Activated CD8-positive, alpha-beta memory T cell treated with anti-CD3 and anti-CD28 coated beads, Interleukin-2, amount 10 ng/mL, durations not matched to agents 7 days and 5 days (primary cell): ENCODE results near the gene C1orf167. TPM values are rescaled to one million over a fixed set of nuclear protein-coding genes. Genes with fewer than 3 reads are reported as not detected.
"Not testable (repeated sequence)": the region's sequence is repeated elsewhere in the genome, so short reads cannot be mapped to it uniquely, and the experiment has no call there.

ENCODE experiments used
- ATAC-seq: fragments of 150-1000 bp; cut with Tn5 transposase; one replicate; pipeline ENCODE4 v1.10.0; 2021; ENCODE audit warnings: moderate library complexity
- CTCF ChIA-PET: fragments of 350-600 bp; sonication (Branson Sonifier 250); formaldehyde crosslinking; loops from one replicate; lab custom pipeline; 2021; ENCODE audit warnings: antibody characterized with exemption; lab: Charles Lee
- DNase-seq: peaks from one replicate; pipeline ENCODE4 v3.0.0-alpha.2; 2020
- H3K27ac Mint-ChIP-seq: one replicate; pipeline ENCODE4 v1.8.0; 2021; ENCODE audit warnings: mild to moderate bottlenecking, mixed read lengths
- H3K27me3 Mint-ChIP-seq: one replicate; pipeline ENCODE4 v1.8.0; 2021; ENCODE audit warnings: mixed read lengths
- H3K36me3 Mint-ChIP-seq: one replicate; pipeline ENCODE4 v1.8.0; 2021; ENCODE audit warnings: mild to moderate bottlenecking, mixed read lengths
- H3K4me1 Mint-ChIP-seq: one replicate; pipeline ENCODE4 v1.8.0; 2021; ENCODE audit warnings: mixed read lengths
- H3K4me3 Mint-ChIP-seq: one replicate; pipeline ENCODE4 v1.8.0; 2021; ENCODE audit warnings: mild to moderate bottlenecking, moderate library complexity, mixed read lengths
- H3K9me3 Mint-ChIP-seq: one replicate; pipeline ENCODE4 v1.8.0; 2022; ENCODE audit warnings: low read depth, mixed read lengths
- total RNA-seq, 2 experiments: library from RNA; stranded (reverse); gene quantifications; one replicate each; pipeline ENCODE4 v1.2.3, GENCODE V29; 2021

C1orf167 gene
- total RNA-seq, 2 experiments from 2014 or later: not detected

DNA sequence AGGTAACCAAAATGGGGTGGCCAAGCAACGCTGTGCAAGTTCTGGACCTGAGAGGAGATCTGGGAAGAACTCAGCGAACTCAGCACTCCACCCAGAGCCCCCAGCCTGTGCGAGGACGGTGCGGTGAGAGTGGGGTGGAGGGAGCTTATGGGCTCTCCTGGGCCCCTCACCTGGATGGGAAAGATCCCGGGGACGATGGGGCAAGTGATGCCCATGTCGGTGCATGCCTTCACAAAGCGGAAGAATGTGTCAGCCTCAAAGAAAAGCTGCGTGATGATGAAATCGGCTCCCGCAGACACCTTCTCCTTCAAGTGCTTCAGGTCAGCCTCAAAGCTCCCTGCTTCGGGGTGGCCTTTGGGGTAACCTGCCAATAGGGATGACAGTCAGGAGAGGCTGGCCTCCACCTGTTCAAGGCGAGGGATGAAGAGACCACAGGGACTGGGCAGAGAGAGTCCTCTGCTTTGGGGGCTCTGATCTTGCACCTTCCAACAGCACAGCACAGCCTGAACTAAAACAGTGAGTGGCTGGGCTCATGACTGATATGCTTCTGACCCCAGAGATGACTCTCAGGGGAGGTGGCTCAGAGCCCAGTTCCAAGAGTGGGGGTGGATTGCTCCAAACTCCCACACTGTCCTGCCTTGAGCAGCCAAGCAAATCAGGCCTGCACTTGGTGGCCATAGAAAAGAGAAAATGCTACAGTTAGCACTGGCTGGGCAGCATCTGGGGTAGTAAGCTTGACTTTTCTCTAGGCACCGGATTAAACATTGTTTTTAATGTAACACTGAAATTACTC lies 34.2 kb downstream of the C1orf167 start:
- Mint-ChIP-seq H3K4me1 (peaks cover 2% of the 10 kb centered on the region), H3K27me3 (no peaks in the 10 kb centered on the region), H3K36me3 (peaks cover 11% of the 10 kb centered on the region), H3K4me3 (no peak overlapping the region), H3K27ac (no peak overlapping the region), H3K9me3 (no peaks in the 10 kb centered on the region)
- DNase-seq: no peak
- ATAC-seq: no peak
- CTCF ChIA-PET: interaction anchor here (1.1 kb wide), 1 partner anchor 12 kb away, joined by 3 read pairs; no protein-coding TSS in a partner anchor

DNA sequence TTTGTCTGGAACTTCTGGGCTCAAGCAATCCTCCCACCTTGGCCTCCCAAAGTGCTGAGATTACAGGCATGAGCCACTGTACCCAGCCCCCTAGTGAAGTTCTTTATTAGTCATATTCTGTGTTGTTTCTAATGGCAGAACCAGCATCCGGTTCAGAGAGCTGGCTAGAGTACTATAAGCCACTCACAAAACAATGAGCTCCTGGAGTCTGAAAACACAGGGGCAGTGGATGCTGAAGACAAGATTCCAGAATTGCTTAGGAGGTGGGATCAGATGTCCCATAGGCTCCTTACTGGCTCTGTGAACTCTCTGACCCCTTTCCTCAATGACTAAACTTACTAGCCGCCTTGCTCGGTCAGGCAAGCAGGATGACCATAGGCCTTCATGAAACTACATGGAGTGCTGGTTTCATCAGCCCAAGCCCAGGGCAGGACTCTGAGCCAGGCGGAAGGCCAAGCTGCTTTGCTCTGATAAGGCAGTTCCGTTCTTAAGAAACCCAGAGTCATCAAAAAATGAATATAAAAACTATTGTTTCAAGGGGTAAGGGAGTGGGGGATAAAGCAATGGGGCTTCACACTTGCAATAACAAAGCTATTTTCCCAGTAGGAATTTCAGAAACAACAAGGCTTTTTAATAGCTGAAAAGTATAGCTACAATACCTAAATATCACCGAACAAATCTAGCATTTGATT lies 35.7 kb downstream of the C1orf167 start:
- no peaks in the 10 kb centered on the region for H3K9me3 Mint-ChIP-seq
- H3K27ac Mint-ChIP-seq: no peak overlapping the region
- no peak overlapping the region for H3K4me3 Mint-ChIP-seq
- peaks cover 11% of the 10 kb centered on the region for H3K36me3 Mint-ChIP-seq
- ATAC-seq (no peak), DNase-seq (no peak)
- CTCF ChIA-PET: interaction anchor here (0.6 to 2.4 kb wide), 4 partner anchors 12 to 147 kb away, joined by 3 to 8 read pairs (median 3); no protein-coding TSS in a partner anchor
- no peaks in the 10 kb centered on the region for H3K27me3 Mint-ChIP-seq
- H3K4me1 Mint-ChIP-seq: peaks cover 14% of the 10 kb centered on the region

DNA sequence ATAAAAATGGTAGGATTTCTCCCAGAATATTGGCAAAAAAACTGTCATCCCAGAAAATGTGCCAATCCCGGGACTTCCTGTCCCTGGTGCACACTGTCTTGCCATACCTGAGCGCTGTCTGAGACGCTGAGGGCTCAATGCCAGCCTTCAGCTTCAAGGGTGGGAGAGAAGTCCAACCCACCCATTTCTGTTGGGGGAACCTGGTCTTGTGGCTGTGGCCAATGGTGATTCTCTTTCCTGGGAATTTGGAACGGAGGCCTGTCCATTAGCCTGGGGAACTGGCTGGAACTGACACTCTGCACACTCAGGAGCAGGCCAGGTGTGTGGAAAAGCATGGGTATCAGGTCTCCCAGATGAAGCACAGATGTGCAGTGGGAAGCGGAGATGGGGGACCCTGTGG lies 37.1 kb downstream of the C1orf167 start:
- Mint-ChIP-seq H3K4me3 (no peak overlapping the region), H3K4me1 (peaks cover 28% of the 10 kb centered on the region), H3K9me3 (no peaks in the 10 kb centered on the region), H3K27me3 (no peaks in the 10 kb centered on the region), H3K36me3 (peaks cover 11% of the 10 kb centered on the region), H3K27ac (no peak overlapping the region)
- CTCF ChIA-PET: interaction anchor here (2.4 kb wide), 1 partner anchor 13 kb away, joined by 8 read pairs; no protein-coding TSS in a partner anchor
- DNase-seq: no peak
- no peak for ATAC-seq

DNA sequence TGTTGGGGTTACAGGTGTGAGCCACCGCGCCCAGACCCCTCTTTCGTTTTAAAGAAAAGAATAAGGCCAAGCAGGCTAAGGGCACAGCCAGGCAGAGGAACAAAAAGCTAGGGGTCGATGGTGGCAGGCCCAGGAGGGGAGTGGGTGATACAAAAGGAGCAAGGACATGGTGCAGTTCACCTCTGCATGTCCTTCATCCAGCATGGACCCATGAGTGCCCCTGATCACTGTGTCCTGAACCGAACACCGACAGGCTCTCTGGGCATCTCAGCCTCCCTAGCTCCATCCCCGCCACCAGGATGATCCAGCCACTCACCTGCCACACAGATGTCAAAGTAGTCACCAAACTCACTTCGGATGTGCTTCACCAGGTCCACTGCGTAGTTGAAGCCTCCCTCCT lies 37.9 kb downstream of the C1orf167 start:
- DNase-seq (no peak), ATAC-seq (no peak)
- Mint-ChIP-seq H3K36me3 (peaks cover 11% of the 10 kb centered on the region), H3K27ac (no peak overlapping the region), H3K4me3 (no peak overlapping the region), H3K9me3 (no peaks in the 10 kb centered on the region), H3K27me3 (no peaks in the 10 kb centered on the region), H3K4me1 (peaks cover 36% of the 10 kb centered on the region)
- CTCF ChIA-PET: no interaction called here

DNA sequence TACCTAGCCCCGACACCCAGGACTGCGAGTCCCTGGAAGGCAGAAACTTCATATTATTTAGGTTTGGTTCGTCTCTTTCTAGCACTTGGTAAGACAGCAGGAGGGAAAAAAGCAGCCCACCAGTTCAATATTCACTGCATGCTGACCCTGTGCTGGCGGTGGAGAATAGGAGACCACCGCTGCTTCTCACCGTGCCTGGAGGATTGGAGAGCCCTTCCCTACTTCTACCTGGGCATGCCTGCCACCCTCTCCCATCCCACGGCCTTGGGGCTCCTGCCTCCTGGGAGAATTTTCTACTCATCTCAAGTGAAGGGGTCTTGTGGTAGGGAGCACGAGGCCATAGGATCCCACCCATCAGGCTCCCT lies 38.4 kb downstream of the C1orf167 start:
- Mint-ChIP-seq H3K27ac (no peak overlapping the region), H3K9me3 (no peaks in the 10 kb centered on the region), H3K27me3 (no peaks in the 10 kb centered on the region), H3K4me3 (no peak overlapping the region), H3K36me3 (peaks cover 11% of the 10 kb centered on the region), H3K4me1 (peaks cover 39% of the 10 kb centered on the region)
- DNase-seq: no peak
- ATAC-seq: no peak
- CTCF ChIA-PET: no interaction called here

DNA sequence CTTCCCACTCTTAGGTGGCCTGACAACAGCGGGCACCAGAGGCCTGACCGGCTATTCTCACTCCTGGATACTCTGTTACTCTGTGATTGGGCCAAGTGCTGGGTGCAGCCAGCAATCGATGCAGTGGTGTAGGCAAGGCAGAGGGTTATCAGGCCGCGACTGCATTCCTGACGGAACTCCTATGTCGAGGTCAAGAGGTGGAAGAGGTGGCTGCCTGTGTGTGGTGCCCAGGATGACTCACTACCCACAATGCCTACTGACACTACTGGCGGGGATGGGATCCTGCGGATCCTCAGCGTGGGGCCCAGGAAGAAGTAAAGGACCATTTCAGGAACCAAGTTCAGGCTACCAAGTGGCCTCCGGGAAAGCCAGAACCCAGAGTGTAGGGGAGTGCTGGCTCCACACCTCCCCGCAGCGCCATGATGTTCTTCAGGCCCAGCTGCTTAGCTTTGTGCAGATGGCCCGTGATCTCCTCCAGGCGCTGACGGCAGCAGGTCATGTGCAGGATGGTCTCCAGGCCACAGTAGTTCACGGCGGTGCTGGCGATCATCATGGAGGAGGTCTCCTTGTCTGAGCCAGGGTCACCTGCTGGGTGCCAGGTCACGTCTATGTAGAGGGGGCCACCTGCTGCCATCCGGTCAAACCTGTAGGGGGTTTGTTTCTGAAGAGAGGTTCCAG lies 38.9 kb downstream of the C1orf167 start:
- CTCF ChIA-PET: no interaction called here
- H3K27me3 Mint-ChIP-seq: no peaks in the 10 kb centered on the region
- peaks cover 11% of the 10 kb centered on the region for H3K36me3 Mint-ChIP-seq
- H3K4me3 Mint-ChIP-seq: no peak overlapping the region
- no peak overlapping the region for H3K27ac Mint-ChIP-seq
- DNase-seq: no peak
- ATAC-seq: no peak
- no peaks in the 10 kb centered on the region for H3K9me3 Mint-ChIP-seq
- peaks cover 39% of the 10 kb centered on the region for H3K4me1 Mint-ChIP-seq

DNA sequence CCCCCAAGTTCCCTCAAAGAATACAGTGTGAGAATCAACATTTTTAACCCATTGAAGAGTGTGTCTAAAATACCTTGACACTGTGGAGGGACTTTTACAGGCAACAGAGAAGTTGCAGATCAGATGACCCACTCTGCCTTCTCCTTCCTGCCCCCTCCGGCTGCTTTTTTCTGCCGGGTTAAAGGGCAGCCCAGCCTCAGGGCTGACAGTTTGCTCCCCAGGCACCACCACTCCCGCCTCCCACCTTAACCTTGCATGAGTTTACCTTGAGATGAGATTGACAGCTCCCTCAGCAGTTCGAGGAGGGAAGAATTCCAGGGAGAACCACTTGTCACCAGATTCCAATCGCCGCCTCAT lies 40.6 kb downstream of the C1orf167 start:
- DNase-seq: peak; percentile 56
- peaks cover 11% of the 10 kb centered on the region for H3K36me3 Mint-ChIP-seq
- peak overlapping the region; percentile 80 for H3K27ac Mint-ChIP-seq
- CTCF ChIA-PET: interaction anchor here (0.8 to 1.9 kb wide), 4 partner anchors 18 to 152 kb away, joined by 4 to 6 read pairs (median 4); partner anchors contain the start of gene FBXO6
- no peak for ATAC-seq
- peaks cover 53% of the 10 kb centered on the region for H3K4me1 Mint-ChIP-seq
- no peaks in the 10 kb centered on the region for H3K27me3 Mint-ChIP-seq
- H3K9me3 Mint-ChIP-seq: no peaks in the 10 kb centered on the region
- H3K4me3 Mint-ChIP-seq: peak overlapping the region; percentile 91

DNA sequence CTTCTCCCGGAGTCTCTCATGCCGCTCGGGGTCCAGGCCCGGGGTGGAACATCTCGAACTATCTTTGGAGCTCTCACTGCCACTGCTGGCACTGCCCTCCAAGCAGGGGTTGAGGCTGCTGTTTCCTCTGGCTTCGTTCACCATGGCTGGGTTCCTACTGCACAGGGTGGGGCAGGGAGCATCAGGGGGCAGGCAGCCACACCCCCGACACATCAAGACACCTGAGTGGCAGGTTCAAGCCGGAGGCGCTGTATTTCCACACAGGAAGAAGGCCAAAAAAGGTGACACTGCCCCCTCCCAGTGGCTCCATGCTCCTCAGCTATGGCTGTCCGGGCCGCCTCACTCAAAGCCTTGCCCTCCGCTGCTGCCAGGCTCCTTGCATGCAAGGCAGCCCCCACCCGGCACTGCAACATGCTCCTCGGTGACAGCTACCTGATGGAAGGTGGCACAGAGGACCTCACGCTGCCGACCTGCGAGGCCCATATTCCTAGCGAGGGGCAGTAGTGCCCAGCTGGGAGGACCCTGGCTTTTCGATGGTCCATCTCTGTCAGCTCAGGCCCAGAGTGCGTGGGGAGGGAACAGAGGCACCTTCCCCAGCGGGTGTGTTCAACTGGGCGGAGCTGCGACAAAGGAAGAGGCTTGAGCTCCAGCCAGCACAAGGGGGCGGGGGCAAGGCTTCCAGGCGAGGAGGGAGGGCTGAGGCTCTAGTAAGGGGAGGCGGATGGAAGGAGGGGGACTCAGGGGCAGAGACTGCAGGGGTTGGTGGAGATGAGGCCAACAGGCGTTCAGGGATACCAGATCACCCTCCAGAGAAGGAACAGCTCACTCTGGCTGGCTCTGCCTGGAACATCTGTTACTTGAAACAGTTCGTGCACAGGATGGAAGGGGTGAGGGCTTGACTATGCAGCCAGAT lies 41.2 kb downstream of the C1orf167 start:
- Mint-ChIP-seq H3K4me1 (peaks cover 58% of the 10 kb centered on the region), H3K27me3 (no peaks in the 10 kb centered on the region), H3K4me3 (peak overlapping the region; percentile 91), H3K27ac (peak overlapping the region; percentile 80), H3K36me3 (peaks cover 12% of the 10 kb centered on the region), H3K9me3 (no peaks in the 10 kb centered on the region)
- peak; percentile 57 for ATAC-seq
- DNase-seq: peak; percentile 91
- CTCF ChIA-PET: interaction anchor here (0.8 to 1.9 kb wide), 6 partner anchors 18 to 153 kb away, joined by 3 to 6 read pairs (median 4); partner anchors contain the start of gene FBXO6

DNA sequence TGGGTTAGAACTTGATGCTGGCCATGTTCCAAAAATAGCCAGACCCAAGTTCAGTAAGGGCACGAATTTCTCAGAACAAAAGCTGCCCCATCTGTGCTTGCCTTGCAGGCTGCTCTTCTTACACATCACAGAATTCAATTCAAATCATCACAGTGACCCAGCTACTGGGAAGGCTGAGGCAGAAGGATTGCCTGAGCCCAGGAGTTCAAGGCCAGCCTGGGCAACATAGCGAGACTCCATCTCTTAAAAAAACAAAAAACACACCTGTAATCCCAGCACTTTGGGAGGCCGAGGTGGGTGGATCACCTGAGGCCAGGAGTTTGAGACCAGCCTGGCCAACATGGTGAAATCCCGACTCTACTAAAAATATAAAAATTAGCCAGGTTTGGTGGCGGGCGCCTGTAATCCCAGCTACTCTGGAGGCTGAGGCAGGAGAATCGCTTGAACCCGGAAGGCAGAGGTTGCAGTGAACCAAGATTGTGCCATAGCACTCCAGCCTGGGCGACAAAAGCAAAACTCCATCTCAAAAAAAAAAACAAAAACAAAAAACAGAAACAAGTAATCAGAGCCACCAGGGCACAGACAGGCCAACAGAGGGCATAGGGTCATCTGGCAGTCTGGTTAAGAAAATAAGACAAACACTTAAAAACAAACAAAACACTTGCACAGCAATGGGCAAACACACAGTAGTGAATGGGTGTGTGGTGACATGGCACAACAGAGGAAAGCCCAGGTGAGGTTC lies 42.1 kb downstream of the C1orf167 start:
- not testable (repeated sequence) for DNase-seq, ATAC-seq, H3K27me3 Mint-ChIP-seq, H3K9me3 Mint-ChIP-seq
- Mint-ChIP-seq H3K27ac (peak overlapping the region; percentile 80), H3K4me3 (peak overlapping the region; percentile 91), H3K36me3 (peaks cover 13% of the 10 kb centered on the region), H3K4me1 (peaks cover 62% of the 10 kb centered on the region)
- CTCF ChIA-PET: interaction anchor here (1.0 to 1.9 kb wide), 7 partner anchors 19 to 161 kb away, joined by 3 to 6 read pairs (median 4); partner anchors contain the start of gene FBXO6

DNA sequence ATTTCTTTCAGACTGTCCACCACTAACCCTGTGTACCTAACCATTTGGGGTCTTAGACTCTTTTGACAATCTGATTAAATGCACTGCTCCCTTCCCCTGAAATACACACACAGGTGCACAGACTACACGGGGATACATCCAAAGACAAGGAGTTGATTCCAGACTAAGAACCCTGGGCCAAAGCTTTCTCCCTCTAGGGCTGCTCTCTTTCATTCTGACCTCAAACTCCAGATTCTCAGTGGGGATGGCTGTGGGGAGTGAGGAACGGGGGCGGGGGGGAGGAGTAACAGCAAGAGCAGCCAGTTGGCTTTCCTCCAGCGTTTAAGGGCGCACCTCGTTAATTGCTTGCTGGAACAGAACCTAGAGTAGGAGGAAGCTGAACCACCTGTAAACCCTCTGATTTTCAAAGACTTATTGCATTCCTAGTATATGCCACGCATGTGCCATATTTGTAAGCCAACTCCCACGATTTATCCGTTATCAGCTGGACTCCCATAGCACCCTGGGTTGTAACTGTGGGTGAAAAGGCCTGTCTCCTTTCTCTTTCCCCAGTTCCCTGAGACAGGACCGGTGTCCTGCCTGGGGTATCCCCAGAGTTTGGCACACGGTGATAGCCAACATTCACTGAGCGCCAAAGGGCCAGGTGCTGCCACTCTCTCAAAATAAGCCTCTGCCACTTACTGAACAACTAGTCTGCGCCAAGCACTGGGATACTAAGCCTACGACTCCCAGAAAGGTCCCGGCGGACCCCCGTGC lies 42.9 kb downstream of the C1orf167 start:
- no peak for DNase-seq
- H3K4me3 Mint-ChIP-seq: peak overlapping the region; percentile 91
- peaks cover 14% of the 10 kb centered on the region for H3K36me3 Mint-ChIP-seq
- H3K27me3 Mint-ChIP-seq: no peaks in the 10 kb centered on the region
- H3K9me3 Mint-ChIP-seq: no peaks in the 10 kb centered on the region
- H3K4me1 Mint-ChIP-seq: peaks cover 66% of the 10 kb centered on the region
- peak overlapping the region; percentile 90 for H3K27ac Mint-ChIP-seq
- CTCF ChIA-PET: interaction anchor here (1.0 kb wide), 2 partner anchors 154 to 162 kb away, joined by 3 to 4 read pairs; no protein-coding TSS in a partner anchor
- no peak for ATAC-seq
